ENCODE results near the gene KCNIP1.

KCNIP1 gene

GRCh38 chr5:170496662-170497028 lies 7.2 kb upstream of the KCNIP1 start (continued):
- TF ChIP-seq ZBTB49 (tag by site-specific recombination; IDR thresholded peaks at IDR 0.05; ENCODE audit: low read depth) (no peak), ZFP69B (tag by site-specific recombination; IDR thresholded peaks at IDR 0.05) (no peak), ZNF239 (tag by site-specific recombination; IDR thresholded peaks at IDR 0.05) (no peak), ZFP3 (tag by site-specific recombination; IDR thresholded peaks at IDR 0.05; ENCODE audit: low read depth) (no peak), ZNF146 (tag by site-specific recombination; IDR thresholded peaks at IDR 0.05) (no peak), ZNF433 (tag by site-specific recombination; IDR thresholded peaks at IDR 0.05; ENCODE audit: low read depth) (no peak), ZNF266 (tag by site-specific recombination; IDR thresholded peaks at IDR 0.05; ENCODE audit: low read depth) (no peak), ZNF560 (tag by site-specific recombination; IDR thresholded peaks at IDR 0.05; ENCODE audit: borderline replicate concordance) (no peak), AEBP2 (tag by site-specific recombination; IDR thresholded peaks at IDR 0.05; ENCODE audit: borderline replicate concordance) (no peak), ZNF514 (tag by site-specific recombination; IDR thresholded peaks at IDR 0.05) (no peak), PRDM6 (tag by site-specific recombination; IDR thresholded peaks at IDR 0.05) (no peak), ZNF341 (tag by site-specific recombination; IDR thresholded peaks at IDR 0.05; ENCODE audit: low read depth) (no peak)

GRCh38 chr5:170497311-170498038 lies 6.3 kb upstream of the KCNIP1 start:
- Histone ChIP-seq H3K36me3 (ENCODE audit: control insufficient read depth in 2 of 2, insufficient read depth in 1 of 2, low read length in 2 of 2) (no peaks in the 10 kb centered on the region), H3K27ac (ENCODE audit: extremely low read depth, low read depth, low read length) (no peak overlapping the region), H3K9me3 (ENCODE audit: control insufficient read depth, insufficient read depth, low read depth, low read length) (no peaks in the 10 kb centered on the region), H3K4me3 (ENCODE audit: low read depth, low read length) (no peak overlapping the region), H3K4me1 (ENCODE audit: control insufficient read depth, insufficient read depth, low read length) (no peaks in the 10 kb centered on the region)
- TF ChIP-seq ZNF560 (tag by site-specific recombination; IDR thresholded peaks at IDR 0.05; ENCODE audit: borderline replicate concordance): no peak
- TF ChIP-seq EGR2 (tag by site-specific recombination; IDR thresholded peaks at IDR 0.05; ENCODE audit: low read depth): peak; percentile 80
- peak; percentile 77 for TF ChIP-seq ZFHX2 (tag by site-specific recombination; conservative IDR thresholded peaks at IDR 0.05)
- CTCF ChIA-PET: no interaction called here
- POLR2A ChIA-PET: no interaction called here

GRCh38 chr5:170498811-170499351 lies 4.9 kb upstream of the KCNIP1 start:
- no peaks in the 10 kb centered on the region for H3K36me3 ChIP-seq (ENCODE audit: control insufficient read depth in 2 of 2, insufficient read depth in 1 of 2, low read length in 2 of 2)
- POLR2A ChIA-PET: no interaction called here
- no peaks in the 10 kb centered on the region for H3K9me3 ChIP-seq (ENCODE audit: control insufficient read depth, insufficient read depth, low read depth, low read length)
- no peak overlapping the region for H3K4me3 ChIP-seq (ENCODE audit: low read depth, low read length)
- CTCF ChIA-PET: interaction anchor here (2.3 kb wide), 1 partner anchor 134 kb away, joined by 4 read pairs; no protein-coding TSS in a partner anchor
- TF ChIP-seq SP2 (tag by site-specific recombination; IDR thresholded peaks at IDR 0.05) (no peak), ZFHX2 (tag by site-specific recombination; conservative IDR thresholded peaks at IDR 0.05) (0 out of 2 replicates have a peak, but pooled peaks have one; percentile 8), GLIS1 (tag by site-specific recombination; IDR thresholded peaks at IDR 0.05) (no peak)
- H3K27ac ChIP-seq (ENCODE audit: extremely low read depth, low read depth, low read length): no peak overlapping the region
- H3K4me1 ChIP-seq (ENCODE audit: control insufficient read depth, insufficient read depth, low read length): no peaks in the 10 kb centered on the region

All from HEK293 (cell line).